NCI-H69 (cell line): ENCODE measurements around the gene CYP2C18.
"Not testable (repeated sequence)": the region's sequence is repeated elsewhere in the genome, so short reads cannot be mapped to it uniquely, and the experiment has no call there.

Experiments
- DNase-seq: peaks from one replicate; lab custom pipeline; 2025; lab: John Stamatoyannopoulos, UW

CYP2C18 gene

GRCh38 chr10:94683214-94684054, at the start of gene CYP2C18:
Gene CYP2C18 (plus strand): TSS chr10:94683729. CDS start chr10:94683820, 91 bp downstream.
- no peak for DNase-seq

- not testable (repeated sequence) for DNase-seq
Observed at GRCh38 chr10:94638097-94638496, 45.4 kb upstream of the CYP2C18 start.

DNA sequence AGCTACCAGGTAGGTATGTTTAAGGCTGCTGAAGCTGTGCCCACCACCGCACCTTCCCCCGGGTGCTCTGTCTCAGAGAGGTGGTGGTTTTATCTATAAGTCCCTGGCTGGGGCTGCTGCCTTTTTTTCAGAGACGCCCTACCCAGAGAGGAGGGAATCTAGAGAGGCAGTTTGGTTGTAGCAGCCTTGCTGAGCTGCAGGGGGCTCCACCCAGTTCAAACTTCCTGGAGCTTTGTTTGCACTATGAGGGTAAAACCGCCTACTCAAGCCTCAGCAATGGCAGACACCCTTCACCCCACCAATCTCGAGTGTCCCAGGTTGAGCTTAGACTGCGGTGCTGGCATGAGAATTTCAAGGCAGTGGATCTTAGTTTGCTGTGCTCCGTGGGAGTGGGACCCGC, 43.6 kb upstream of the CYP2C18 start:
- DNase-seq = no peak

DNA sequence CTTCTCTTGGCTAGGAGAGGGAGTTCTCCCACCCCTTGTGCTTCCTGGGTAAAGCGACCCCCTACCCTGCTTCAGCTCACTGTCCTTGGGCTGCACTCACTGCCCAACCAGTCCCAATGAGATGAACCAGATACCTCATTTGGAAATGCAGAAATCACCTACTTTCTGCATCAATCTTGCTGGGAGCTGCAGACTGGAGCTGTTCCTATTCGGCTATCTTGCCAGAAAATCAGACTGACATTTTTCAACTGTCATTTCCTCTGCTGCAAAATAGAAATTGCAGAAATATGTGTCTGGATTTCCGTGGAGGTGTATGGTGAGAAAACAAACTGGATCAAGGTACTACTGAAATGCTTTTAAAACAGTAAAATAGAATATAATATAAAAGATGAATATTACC, 43.0 kb upstream of the CYP2C18 start:
- DNase-seq = no peak

DNA sequence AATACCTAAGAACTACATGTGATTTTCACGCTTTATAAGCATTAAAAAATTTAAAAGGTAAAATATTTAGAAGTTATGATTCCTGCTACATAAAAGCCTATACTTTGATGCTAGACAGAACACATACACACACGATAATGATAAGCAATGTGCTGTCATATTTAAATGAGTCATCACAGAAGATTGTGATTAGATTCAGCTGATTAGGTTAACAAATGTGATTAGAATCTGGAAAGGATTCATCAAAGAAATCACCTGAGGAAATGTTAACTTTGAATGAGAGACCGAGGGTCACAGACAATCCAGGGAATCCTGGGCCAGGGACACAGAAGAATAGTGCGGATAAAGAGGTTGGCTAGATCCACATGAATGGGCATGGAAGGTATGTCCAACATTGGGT, 42.0 kb upstream of the CYP2C18 start:
- no peak for DNase-seq

DNA sequence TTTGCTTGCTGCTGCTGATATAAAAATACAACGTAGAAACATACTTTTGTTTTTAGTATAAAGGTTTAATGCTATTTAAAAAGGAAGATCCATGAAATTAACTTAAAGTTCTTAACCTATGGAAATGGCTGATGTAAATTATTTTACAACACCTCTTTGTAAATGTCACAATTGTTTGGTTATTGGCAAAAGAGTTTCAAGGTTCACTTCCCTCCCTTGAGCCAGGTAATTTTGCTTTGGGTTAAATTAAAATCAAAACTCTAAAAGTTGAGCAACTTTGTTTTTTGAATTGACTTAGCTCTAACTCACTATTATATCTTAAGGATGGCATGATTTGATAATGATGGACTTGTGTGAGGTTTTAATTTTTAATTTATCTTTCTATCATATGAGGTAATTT, 39.2 kb upstream of the CYP2C18 start:
- DNase-seq = no peak

- no peak for DNase-seq
Observed at GRCh38 chr10:94645285-94645684, 38.2 kb upstream of the CYP2C18 start.

GRCh38 chr10:94655201-94655600, 28.3 kb upstream of the CYP2C18 start:
- DNase-seq = not testable (repeated sequence)

DNA sequence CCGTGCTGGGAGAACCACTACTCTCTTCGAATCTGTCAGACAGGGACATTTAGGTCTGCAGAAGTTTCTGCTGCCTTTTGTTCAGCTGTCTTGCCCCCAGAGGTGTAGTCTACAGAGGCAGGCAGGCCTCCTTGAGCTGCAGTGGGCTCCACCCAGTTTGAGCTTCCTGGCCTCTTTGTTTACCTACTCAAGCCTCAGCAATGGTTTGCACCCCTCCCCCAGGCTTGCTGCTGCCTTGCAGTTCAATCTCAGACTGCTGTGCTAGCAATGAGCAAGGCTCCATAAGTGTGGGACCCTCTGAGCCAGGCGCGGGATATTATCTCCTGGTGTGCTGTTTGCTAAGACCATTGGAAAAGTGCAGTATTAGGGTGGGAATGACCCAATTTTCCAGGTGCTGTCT, 20.5 kb upstream of the CYP2C18 start:
- DNase-seq = peak; percentile 3

- DNase-seq = no peak
Observed at GRCh38 chr10:94666391-94667102, 17.0 kb upstream of the CYP2C18 start.

GRCh38 chr10:94673614-94674321, 9.8 kb upstream of the CYP2C18 start:
- DNase-seq = peak; percentile 0

- DNase-seq = no peak
Observed at GRCh38 chr10:94676496-94676895, 7.0 kb upstream of the CYP2C18 start.

DNA sequence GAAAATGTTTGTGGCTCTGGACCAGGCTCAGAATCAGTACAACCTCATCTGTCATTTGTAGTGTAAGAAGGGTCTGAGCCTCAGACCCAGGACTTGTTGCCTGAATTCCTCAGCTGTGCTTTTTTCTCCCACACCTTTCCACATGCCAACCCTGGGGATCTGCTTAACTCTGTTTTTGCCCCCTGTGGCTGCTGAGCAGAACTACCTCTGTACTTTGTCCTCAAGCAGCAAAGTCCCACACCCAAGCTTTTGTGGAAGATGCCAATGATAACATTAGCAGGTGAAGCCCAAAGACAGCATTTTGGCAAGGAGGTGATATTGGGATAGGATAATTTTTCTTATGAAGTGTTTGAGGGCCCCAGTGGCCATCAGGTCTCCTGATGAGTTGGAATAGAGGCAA, 5.8 kb upstream of the CYP2C18 start:
- DNase-seq = peak; percentile 4

GRCh38 chr10:94678475-94678874, 5.1 kb upstream of the CYP2C18 start:
- no peak for DNase-seq

DNA sequence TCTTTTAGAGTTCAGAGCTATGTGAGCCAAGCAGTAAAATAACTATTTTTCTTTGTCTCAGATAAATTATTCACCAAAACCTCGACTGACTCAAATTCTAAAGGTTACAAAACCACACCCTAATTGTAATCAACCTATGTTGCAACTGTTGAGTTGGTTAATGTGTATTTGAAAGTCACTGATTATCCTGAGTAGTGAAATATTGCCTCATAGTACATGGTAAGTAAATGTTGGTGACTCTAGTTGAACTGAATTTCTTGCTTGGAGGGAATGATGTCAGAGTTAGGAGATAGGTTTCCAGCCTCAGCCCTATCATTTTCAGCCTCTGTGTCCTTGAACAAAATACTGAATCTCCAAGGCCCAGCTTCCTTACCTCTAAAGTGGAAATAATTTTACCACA, 3.0 kb upstream of the CYP2C18 start:
- DNase-seq = peak; percentile 14

GRCh38 chr10:94682636-94683035, 893 bp upstream of the CYP2C18 start:
- not testable (repeated sequence) for DNase-seq

- peak; percentile 1 for DNase-seq
Observed at GRCh38 chr10:94687625-94688248, 4.2 kb downstream of the CYP2C18 start.

DNA sequence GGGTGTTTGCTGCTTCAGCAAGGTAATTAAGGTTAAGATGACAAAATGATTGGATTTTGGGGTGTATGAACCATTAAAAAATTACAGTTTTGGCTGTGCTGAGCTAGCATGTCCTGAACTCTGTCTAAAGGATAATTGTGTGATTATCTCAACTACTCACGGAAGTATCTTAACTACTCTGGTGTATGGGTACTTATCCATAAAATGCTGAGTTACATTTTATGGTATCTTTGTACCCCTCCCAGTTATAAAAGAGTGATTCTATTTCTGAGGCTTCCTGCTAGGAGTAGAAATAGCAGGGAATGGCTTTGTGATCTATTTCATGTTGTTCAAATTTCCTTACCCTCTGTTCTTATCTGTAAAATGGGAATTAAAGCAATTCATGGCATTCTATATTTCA, 22.6 kb downstream of the CYP2C18 start:
- DNase-seq = no peak

GRCh38 chr10:94710578-94710977, 27.0 kb downstream of the CYP2C18 start:
- no peak for DNase-seq

DNA sequence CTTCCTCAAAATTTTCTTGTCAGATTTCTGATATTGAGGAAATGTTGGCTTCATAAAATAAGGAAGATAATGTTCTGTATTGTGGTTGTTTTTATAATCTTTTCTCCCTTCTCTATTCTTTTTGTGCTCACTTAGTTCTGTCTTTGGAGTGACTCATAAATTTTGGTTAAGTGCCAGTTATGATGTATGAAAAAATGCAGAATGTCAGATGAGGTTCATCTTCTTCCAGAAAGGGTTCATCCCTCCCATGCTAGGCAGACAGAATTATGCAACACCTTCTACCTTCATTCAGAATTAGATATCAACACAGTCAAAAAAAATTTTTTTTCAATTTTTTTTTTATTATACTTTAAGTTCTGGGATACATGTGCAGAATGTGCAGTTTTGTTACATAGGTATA, 42.3 kb downstream of the CYP2C18 start:
- DNase-seq = no peak

DNA sequence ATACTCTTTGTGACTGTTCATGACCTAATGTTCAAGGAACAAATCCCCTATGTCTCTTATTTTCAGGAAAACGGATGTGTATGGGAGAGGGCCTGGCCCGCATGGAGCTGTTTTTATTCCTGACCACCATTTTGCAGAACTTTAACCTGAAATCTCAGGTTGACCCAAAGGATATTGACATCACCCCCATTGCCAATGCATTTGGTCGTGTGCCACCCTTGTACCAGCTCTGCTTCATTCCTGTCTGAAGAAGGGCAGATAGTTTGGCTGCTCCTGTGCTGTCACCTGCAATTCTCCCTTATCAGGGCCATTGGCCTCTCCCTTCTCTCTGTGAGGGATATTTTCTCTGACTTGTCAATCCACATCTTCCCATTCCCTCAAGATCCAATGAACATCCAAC, 51.7 kb downstream of the CYP2C18 start:
- DNase-seq = no peak

- no peak for DNase-seq
Observed at GRCh38 chr10:94738588-94738987, 55.1 kb downstream of the CYP2C18 start.
